PFSK-1 (cell line): ENCODE results near the gene TMEM156.

Experiments
- FOXP2 ChIP-seq: optimal IDR thresholded peaks from 2 replicates; pipeline ENCODE3; 2011; ENCODE audit warnings: borderline replicate concordance, control low read depth, inconsistent platforms; ENCODE audit not compliant: insufficient read depth; ENCODE audit errors: extremely low read length, extremely low read depth
- POLR2AphosphoS5 ChIP-seq: IDR thresholded peaks from 2 replicates; pipeline ENCODE4 v1.6.1; 2012; ENCODE audit warnings: low read depth, mild to moderate bottlenecking, control low read depth, low read length, moderate library complexity
- SIN3A ChIP-seq: IDR thresholded peaks from 2 replicates; pipeline ENCODE4 v1.6.1; 2012; ENCODE audit warnings: mild to moderate bottlenecking, low read length, moderate library complexity, borderline replicate concordance; ENCODE audit not compliant: insufficient read depth
- TAF1 ChIP-seq: IDR thresholded peaks from 2 replicates; pipeline ENCODE4 v1.6.1; 2012; ENCODE audit warnings: low read length, control low read depth, borderline replicate concordance; ENCODE audit not compliant: insufficient read depth
- TF ChIP-seq, protein P1 (sequence below), 2 experiments: IDR thresholded peaks; 2 replicates each; pipeline versions ENCODE4 v1.6.1 to v1.8.0; 2011 to 2012; ENCODE audit warnings: low read depth in 2 of 2, low read length in 2 of 2, control low read depth in 1 of 2, inconsistent platforms in 1 of 2, mild to moderate bottlenecking in 1 of 2, moderate library complexity in 1 of 2; ENCODE audit not compliant: insufficient read depth in 1 of 2

TMEM156 gene

DNA sequence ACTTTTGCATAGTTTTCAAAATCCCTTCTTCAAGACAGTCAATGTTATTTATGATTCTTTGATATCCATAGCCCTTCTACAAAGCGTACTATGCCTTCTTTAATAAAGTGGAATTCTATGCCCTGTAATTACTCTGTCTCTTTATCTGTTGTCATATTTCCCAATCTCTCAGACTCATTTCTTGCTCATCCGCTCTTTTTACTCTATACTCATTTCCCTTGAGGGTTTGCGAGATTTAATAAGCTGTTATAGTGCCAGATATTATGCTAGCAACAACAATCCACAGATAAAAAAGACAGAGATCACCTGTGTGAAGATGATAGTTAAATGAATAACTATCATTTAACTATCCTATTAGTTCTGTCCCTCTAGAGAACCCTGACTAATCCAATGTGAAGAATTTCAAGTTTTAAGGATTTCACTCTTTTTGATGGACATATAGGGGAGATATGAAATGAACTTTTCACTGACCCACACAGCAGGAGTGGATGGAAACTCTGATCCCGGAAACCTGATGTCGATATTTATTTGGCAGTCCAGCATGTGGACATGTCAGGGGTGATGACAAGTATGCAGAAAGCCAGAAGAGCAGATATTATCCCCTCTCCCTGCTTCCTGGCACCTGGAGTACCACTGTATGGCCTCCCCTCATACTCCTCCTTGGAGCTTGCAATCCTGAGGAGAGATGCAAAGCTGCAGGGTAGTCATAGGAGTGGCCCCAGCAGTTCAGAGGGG lies 49.7 kb downstream of the TMEM156 start:
- TF ChIP-seq SIN3A (no peak), TAF1 (no peak), FOXP2 (peak; percentile 43), POLR2AphosphoS5 (0 out of 2 replicates have a peak, but pooled peaks have one; percentile 28)
- TF ChIP-seq, protein P1, sequence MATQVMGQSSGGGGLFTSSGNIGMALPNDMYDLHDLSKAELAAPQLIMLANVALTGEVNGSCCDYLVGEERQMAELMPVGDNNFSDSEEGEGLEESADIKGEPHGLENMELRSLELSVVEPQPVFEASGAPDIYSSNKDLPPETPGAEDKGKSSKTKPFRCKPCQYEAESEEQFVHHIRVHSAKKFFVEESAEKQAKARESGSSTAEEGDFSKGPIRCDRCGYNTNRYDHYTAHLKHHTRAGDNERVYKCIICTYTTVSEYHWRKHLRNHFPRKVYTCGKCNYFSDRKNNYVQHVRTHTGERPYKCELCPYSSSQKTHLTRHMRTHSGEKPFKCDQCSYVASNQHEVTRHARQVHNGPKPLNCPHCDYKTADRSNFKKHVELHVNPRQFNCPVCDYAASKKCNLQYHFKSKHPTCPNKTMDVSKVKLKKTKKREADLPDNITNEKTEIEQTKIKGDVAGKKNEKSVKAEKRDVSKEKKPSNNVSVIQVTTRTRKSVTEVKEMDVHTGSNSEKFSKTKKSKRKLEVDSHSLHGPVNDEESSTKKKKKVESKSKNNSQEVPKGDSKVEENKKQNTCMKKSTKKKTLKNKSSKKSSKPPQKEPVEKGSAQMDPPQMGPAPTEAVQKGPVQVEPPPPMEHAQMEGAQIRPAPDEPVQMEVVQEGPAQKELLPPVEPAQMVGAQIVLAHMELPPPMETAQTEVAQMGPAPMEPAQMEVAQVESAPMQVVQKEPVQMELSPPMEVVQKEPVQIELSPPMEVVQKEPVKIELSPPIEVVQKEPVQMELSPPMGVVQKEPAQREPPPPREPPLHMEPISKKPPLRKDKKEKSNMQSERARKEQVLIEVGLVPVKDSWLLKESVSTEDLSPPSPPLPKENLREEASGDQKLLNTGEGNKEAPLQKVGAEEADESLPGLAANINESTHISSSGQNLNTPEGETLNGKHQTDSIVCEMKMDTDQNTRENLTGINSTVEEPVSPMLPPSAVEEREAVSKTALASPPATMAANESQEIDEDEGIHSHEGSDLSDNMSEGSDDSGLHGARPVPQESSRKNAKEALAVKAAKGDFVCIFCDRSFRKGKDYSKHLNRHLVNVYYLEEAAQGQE (IDR thresholded peaks at IDR 0.05; ENCODE audit: insufficient read depth in 1 of 2, low read depth in 2 of 2, low read length in 2 of 2), result peak in 1 of 2 experiments; percentile 49; a peak in 1 of 4 replicates

DNA sequence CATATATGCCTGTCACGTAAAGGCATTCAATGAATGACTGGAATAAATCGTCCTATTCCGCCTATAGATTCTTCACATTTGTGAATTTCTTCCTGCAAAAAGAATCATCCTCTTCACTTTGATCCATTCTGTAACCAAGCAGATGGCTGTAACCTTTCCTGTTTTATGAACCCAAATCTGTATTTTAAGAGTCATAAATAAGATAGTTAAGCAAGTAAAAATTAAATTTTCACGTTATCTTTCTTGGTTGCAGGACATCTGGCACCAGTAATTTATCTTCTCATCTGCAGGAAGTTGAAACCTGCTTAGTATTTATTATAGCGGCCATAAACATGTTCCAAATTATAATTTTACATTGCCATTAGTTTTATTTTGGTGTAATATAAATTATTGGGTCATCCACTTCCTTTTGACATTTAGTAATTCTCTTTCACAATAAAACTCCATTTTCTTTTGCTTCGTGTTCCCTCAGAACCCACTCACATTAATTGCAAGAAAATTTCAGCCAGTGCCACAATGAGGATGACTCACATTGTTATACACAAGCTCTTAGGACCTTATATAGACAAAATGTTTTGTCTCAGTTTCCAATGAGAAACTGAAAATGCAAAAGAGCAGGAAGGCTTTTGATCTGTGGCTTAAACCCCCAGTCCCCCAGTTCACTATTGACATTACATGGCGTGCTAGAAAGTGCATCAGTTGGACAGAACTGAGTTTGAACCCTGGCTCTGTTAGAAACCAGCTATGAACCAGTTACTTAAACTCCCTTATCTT lies 51.1 kb downstream of the TMEM156 start:
- TF ChIP-seq, protein P1 (IDR thresholded peaks at IDR 0.05; ENCODE audit: insufficient read depth in 1 of 2, low read depth in 2 of 2, low read length in 2 of 2), result no peak
- TF ChIP-seq FOXP2 (no peak), SIN3A (no peak), POLR2AphosphoS5 (no peak), TAF1 (no peak)

DNA sequence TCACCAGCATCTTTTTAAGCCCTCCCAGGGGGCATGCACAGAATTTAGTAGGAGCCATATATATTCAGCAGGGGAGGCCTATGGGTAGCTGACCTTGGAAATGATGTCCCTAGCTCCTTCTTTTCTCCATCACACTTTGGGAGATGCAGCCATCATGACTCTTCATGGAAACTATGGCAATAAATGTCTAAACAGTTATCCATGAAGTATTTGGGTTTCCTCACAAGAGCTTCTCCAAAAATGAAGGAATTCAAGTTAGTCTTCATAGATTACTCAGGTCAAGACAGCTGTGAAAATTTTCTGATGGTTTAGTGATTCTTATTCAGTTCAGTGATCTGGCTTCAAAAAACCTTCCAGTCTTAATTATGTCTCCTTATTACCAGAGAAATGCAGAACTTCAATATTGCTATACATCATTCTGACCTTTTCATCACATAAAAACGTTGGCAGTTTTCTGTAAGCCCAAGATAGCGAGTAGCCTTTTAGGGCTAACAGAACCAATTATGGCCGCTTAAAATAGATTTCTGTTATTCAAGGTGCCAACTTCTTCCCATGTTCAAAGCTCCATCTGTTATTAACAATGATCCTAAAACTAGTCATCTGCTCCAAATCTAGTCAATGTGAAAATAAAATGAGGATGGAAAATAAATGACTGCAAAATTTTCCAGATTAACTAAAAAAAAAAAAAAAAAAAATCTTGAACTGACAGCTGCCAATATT lies 52.5 kb downstream of the TMEM156 start:
- TF ChIP-seq, protein P1 (IDR thresholded peaks at IDR 0.05; ENCODE audit: insufficient read depth in 1 of 2, low read depth in 2 of 2, low read length in 2 of 2), result no peak
- TF ChIP-seq SIN3A (no peak), TAF1 (no peak), FOXP2 (no peak), POLR2AphosphoS5 (no peak)

DNA sequence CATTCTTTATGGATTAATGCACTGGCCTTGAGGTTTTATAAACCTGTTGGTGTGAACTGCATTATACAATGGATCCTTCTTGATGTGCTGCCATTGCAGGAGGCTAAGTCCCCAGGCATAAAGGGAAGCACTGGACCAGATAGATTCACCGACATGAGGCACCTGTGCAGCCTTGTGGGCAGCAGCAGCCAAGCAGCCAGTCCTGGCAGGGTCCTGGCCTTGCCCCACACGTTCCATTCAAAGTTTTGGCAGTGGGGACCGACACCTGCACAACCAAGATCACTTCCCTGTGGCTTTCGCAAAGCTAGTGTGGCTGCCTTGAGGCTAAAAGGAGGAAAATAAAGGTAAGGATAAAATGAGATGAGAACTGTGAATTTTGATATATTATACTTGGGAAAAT lies 53.1 kb downstream of the TMEM156 start:
- TF ChIP-seq, protein P1 (IDR thresholded peaks at IDR 0.05; ENCODE audit: insufficient read depth in 1 of 2, low read depth in 2 of 2, low read length in 2 of 2), result no peak
- no peak for TF ChIP-seq SIN3A
- no peak for TF ChIP-seq POLR2AphosphoS5
- no peak for TF ChIP-seq FOXP2
- TF ChIP-seq TAF1, result no peak
